ENCODE results near the gene ENDOV. TPM values are rescaled to one million over a fixed set of nuclear protein-coding genes. Genes with fewer than 3 reads are reported as not detected.

ENDOV gene
- total RNA-seq, 3 donors from 2014 or later = 24.1 to 29.7 (median 24.9) TPM

DNA sequence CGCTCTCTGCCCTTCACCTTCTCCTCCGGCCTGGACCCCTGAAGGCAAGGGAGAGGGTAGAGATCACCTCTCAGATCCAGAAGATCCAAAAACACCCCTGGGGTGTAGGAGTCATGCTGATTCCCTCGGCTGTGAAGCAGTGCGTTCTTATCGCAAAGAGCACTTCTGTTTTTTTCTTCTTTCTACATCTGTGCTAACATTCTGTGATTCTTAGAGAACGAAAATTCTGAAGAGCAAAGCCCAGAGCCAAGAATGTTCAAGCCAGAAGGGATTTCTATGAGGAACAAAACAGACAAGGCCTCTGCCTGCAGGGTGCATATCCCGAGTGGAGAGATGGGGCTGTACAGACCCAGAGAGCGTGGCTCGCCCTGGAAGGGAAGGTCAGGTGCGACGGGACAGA is 44.3 kb downstream of the ENDOV start:
- intact Hi-C loops (cut with DNase I, micrococcal nuclease) = no loop called here
- DNase-seq (no peak), ATAC-seq (no peak)
- no peaks in the 10 kb centered on the region for H3K36me3 ChIP-seq (ENCODE audit: low read depth)
- TF ChIP-seq, protein P1, sequence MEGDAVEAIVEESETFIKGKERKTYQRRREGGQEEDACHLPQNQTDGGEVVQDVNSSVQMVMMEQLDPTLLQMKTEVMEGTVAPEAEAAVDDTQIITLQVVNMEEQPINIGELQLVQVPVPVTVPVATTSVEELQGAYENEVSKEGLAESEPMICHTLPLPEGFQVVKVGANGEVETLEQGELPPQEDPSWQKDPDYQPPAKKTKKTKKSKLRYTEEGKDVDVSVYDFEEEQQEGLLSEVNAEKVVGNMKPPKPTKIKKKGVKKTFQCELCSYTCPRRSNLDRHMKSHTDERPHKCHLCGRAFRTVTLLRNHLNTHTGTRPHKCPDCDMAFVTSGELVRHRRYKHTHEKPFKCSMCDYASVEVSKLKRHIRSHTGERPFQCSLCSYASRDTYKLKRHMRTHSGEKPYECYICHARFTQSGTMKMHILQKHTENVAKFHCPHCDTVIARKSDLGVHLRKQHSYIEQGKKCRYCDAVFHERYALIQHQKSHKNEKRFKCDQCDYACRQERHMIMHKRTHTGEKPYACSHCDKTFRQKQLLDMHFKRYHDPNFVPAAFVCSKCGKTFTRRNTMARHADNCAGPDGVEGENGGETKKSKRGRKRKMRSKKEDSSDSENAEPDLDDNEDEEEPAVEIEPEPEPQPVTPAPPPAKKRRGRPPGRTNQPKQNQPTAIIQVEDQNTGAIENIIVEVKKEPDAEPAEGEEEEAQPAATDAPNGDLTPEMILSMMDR (IDR thresholded peaks at IDR 0.05) = no peak
- H3K9me3 ChIP-seq = no peaks in the 10 kb centered on the region
- no peak overlapping the region for H3K4me3 ChIP-seq
- peaks cover 3% of the 10 kb centered on the region for H3K4me1 ChIP-seq (ENCODE audit: low read depth)

DNA sequence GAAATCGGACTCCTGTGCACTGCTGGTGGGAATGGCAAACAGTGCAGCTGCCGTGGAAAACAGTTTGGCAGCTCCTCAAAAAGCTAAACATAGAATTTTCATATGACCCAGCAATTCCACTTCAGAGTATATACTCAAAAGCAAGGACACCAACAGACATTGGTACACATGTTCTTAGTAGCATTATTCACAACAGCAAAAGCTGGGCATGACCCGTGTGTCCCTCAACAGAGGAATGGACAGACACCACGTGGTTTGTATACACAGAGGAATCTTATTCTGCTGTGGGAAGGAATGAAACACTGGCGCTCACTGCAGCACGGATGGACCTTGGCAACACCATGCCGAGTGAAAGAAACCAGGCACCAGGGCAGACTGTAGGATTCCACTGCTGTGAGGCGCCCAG is 45.5 kb downstream of the ENDOV start:
- Histone ChIP-seq H3K4me3 (no peak overlapping the region), H3K4me1 (ENCODE audit: low read depth) (no peaks in the 10 kb centered on the region), H3K36me3 (ENCODE audit: low read depth) (no peaks in the 10 kb centered on the region), H3K9me3 (no peaks in the 10 kb centered on the region)
- no peak for DNase-seq
- TF ChIP-seq, protein P1 (IDR thresholded peaks at IDR 0.05) = no peak
- intact Hi-C loops (cut with DNase I, micrococcal nuclease) = no loop called here
- ATAC-seq = no peak

DNA sequence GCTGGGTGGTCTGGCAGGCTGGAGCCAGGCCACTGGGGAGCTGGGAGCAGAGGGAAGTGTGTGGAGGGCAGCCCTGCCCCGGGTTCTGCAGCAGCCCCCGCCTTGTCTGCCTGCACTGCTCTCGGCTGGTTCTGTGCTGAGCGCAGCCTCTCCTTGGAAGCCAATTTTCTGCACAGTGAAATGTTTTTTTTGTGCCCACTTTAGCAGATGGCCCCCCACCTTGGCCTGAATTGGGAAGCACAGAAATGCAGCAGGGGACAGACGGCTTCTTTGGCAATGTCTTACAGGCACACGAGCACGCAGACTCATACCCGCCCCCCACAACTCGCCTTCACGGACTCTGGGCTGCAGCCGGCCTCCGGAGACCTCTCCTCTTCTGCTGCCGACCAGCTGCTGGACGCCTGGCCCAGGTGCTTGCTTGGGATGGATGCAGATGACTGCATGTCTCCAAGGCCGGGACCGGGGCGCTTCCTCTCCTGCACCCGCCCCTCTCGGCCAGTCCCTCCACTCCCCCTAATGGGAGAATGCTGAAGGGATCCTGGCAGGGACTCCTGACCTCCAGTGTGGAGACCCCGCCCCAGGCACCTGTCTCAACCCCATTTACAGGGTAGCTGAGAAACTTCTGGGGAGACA is 46.7 kb downstream of the ENDOV start:
- no peaks in the 10 kb centered on the region for H3K4me1 ChIP-seq (ENCODE audit: low read depth)
- H3K9me3 ChIP-seq = no peaks in the 10 kb centered on the region
- no peaks in the 10 kb centered on the region for H3K36me3 ChIP-seq (ENCODE audit: low read depth)
- intact Hi-C loops (cut with DNase I, micrococcal nuclease) = no loop called here
- no peak overlapping the region for H3K4me3 ChIP-seq
- no peak for DNase-seq
- ATAC-seq = no peak
- TF ChIP-seq, protein P1 (IDR thresholded peaks at IDR 0.05) = no peak

DNA sequence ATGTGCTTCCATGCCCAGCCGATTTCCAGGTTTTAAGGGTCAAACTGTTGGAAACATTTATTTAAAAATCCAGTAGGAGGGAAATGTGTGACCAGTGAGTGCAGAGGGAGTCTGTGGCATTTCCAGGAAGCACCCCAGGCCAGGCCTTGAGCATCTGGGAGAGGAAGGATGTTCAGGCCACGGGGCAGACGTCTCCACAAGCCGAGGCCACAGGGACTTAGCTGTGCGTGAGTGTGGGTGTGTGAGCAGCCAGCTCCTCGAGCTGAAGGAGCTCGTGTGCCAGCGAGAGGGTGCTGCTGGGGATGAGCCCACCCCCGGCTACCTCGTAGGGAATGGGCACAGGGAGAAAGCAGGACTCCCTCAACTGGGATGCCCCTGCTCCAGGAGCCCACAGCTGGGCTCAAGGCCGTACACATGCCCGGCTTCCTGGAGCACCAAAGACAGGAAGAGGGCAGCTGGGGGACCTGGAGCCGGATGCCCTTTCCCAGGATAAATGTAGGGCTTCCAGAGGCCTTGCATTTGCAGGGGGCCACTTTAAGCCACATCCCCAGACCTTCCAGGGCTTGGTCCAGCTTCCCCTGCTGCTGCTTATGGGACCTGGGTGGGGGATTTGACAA is 48.9 kb downstream of the ENDOV start:
- intact Hi-C loops (cut with DNase I, micrococcal nuclease) = no loop called here
- H3K9me3 ChIP-seq = no peaks in the 10 kb centered on the region
- DNase-seq = no peak
- H3K4me3 ChIP-seq = no peak overlapping the region
- H3K4me1 ChIP-seq (ENCODE audit: low read depth) = no peaks in the 10 kb centered on the region
- no peaks in the 10 kb centered on the region for H3K36me3 ChIP-seq (ENCODE audit: low read depth)
- TF ChIP-seq, protein P1 (IDR thresholded peaks at IDR 0.05) = no peak
- ATAC-seq = no peak

DNA sequence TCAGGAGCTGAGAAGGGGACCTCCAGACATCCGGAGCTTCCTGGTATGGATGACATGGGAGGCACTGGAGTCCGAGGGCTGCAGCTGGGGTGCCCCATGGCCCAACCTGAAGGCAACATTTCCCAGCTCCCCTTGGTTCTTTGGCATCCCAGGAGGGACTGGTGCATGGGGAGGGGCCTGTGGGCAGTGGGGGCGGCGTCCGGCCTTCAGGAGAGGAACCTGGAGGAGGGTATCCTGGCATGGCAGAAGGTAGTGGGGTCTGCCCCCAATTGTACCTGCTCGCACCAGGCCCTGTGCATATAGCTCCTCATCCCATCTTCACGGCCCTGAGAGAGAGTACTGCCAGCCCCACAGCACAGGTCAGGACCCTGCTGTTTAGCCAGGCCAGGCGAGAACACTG is 49.5 kb downstream of the ENDOV start:
- DNase-seq = no peak
- no peak for ATAC-seq
- no peaks in the 10 kb centered on the region for H3K4me1 ChIP-seq (ENCODE audit: low read depth)
- intact Hi-C loops (cut with DNase I, micrococcal nuclease) = no loop called here
- no peaks in the 10 kb centered on the region for H3K36me3 ChIP-seq (ENCODE audit: low read depth)
- TF ChIP-seq, protein P1 (IDR thresholded peaks at IDR 0.05) = no peak
- H3K4me3 ChIP-seq = no peak overlapping the region
- no peaks in the 10 kb centered on the region for H3K9me3 ChIP-seq
